ENCODE data around the gene MGAT3.

- no peak for TF ChIP-seq CTCF (IDR thresholded peaks at IDR 0.05)
- no peak for TF ChIP-seq EP300 (IDR thresholded peaks at IDR 0.05)
- no peak for TF ChIP-seq POLR2A (IDR thresholded peaks at IDR 0.05)
Measured at GRCh38 chr22:39480557-39480956, 23.7 kb downstream of the MGAT3 start.
